Tibial nerve (tissue), 4 donors: ENCODE data around the gene GSN. TPM values are rescaled to one million over a fixed set of nuclear protein-coding genes. Genes with fewer than 3 reads are reported as not detected.

ENCODE experiments used
- DNase-seq, 2 donors: peaks; one replicate each; pipeline ENCODE4 v3.0.0-alpha.2; 2019; ENCODE audit warnings: low spot score in 2 of 2
- H3K27ac ChIP-seq, 4 donors: fragments of 200-600 bp; sonication (generic) in 3 of 4; one replicate each; pipeline ENCODE4 v1.5.1; 2017 to 2019; ENCODE audit warnings: mild to moderate bottlenecking in 1 of 4
- H3K27me3 ChIP-seq, 2 donors: fragments of 200-600 bp; sonication (generic) in 1 of 2; one replicate each; pipeline versions ENCODE4 v1.5.1 to v1.6.0; 2017 to 2019
- H3K36me3 ChIP-seq, 3 donors: fragments of 200-600 bp; sonication (generic); one replicate each; pipeline ENCODE4 v1.5.1; 2018 to 2019
- H3K4me1 ChIP-seq, 4 donors: fragments of 200-600 bp; sonication (generic) in 3 of 4; one replicate each; pipeline ENCODE4 v1.5.1; 2017 to 2019
- H3K4me3 ChIP-seq, 4 donors: fragments of 200-600 bp; sonication (generic) in 3 of 4; one replicate each; pipeline ENCODE4 v1.5.1; 2017 to 2019; ENCODE audit warnings: mild to moderate bottlenecking in 1 of 4, moderate library complexity in 1 of 4
- H3K9me3 ChIP-seq, 4 donors: fragments of 200-600 bp; sonication (generic) in 3 of 4; one replicate each; pipeline ENCODE4 v1.5.1; 2017 to 2019
- CTCF ChIP-seq, 5 experiments: fragments of 200-600 bp in 3 of 5; fragments of 450-650 bp in 2 of 5; sonication (generic) in 3 of 5; IDR thresholded peaks; one replicate each; pipeline ENCODE4 v1.5.1; 2016 to 2019; ENCODE audit warnings: antibody characterized with exemption in 5 of 5, mild to moderate bottlenecking in 3 of 5, moderate library complexity in 2 of 5
- EP300 ChIP-seq, 2 donors: sonication (generic); formaldehyde crosslinking; IDR thresholded peaks; one replicate each; pipeline ENCODE4 v1.6.1; 2017; ENCODE audit warnings: antibody characterized with exemption in 2 of 2, mild to moderate bottlenecking in 1 of 2
- POLR2A ChIP-seq, 2 donors: fragments of 450-650 bp; IDR thresholded peaks; one replicate each; pipeline ENCODE4 v1.6.1; 2017; ENCODE audit warnings: antibody characterized with exemption in 2 of 2, mild to moderate bottlenecking in 2 of 2, moderate library complexity in 2 of 2
- WGBS, 2 donors: methylation state at CpG; one replicate each; pipeline ENCODE4 v1.1.5; 2018; 5-methylcytosine and 5-hydroxymethylcytosine counted together
- total RNA-seq, 4 donors: library from RNA; depleted of rRNA; stranded (reverse); fragments of >200 nt; gene quantifications; one replicate each; pipeline ENCODE4 v1.1.0, GENCODE V29; 2016

GSN gene
- total RNA-seq, 4 donors from 2014 or later: 1,899 to 6,678 (median 4,539) TPM

- Histone ChIP-seq H3K27me3 (no peaks in the 10 kb centered on the region), H3K4me3 (peak overlapping the region in 1 of 4 donors; percentile 32), H3K4me1 (peaks cover 14 to 100% (median 91%) of the 10 kb centered on the region in 4 donors), H3K27ac (peak overlapping the region; percentile 83 to 99 (median 92)), H3K36me3 (no peaks in the 10 kb centered on the region), H3K9me3 (no peaks in the 10 kb centered on the region)
- DNase-seq: peak; percentile 52 to 68
- TF ChIP-seq POLR2A (IDR thresholded peaks at IDR 0.05) (peak in 1 of 2 donors; percentile 24), EP300 (IDR thresholded peaks at IDR 0.05) (peak; percentile 88 to 95), CTCF (IDR thresholded peaks at IDR 0.05) (no peak)
- 13% methylated on average over 16 to 18 of the region's 18 CpGs for WGBS, 2 donors
Measured at GRCh38 chr9:121285835-121286687, 18.1 kb downstream of the GSN start.

GRCh38 chr9:121286688-121286972 lies 18.7 kb downstream of the GSN start:
- Histone ChIP-seq H3K36me3 (no peaks in the 10 kb centered on the region), H3K4me1 (peaks cover 14 to 98% (median 85%) of the 10 kb centered on the region in 4 donors), H3K9me3 (no peaks in the 10 kb centered on the region), H3K4me3 (peak overlapping the region in 1 of 4 donors; percentile 32), H3K27ac (peak overlapping the region; percentile 83 to 99 (median 92)), H3K27me3 (no peaks in the 10 kb centered on the region)
- DNase-seq: no peak
- 14 to 16% methylated on average over 2 of the region's 2 CpGs for WGBS, 2 donors
- TF ChIP-seq CTCF (IDR thresholded peaks at IDR 0.05): no peak
- no peak for TF ChIP-seq EP300 (IDR thresholded peaks at IDR 0.05)
- no peak for TF ChIP-seq POLR2A (IDR thresholded peaks at IDR 0.05)

GRCh38 chr9:121286973-121287741 lies 19.2 kb downstream of the GSN start:
- H3K9me3 ChIP-seq: no peaks in the 10 kb centered on the region
- H3K4me3 ChIP-seq: peak overlapping the region in 1 of 4 donors; percentile 32
- peak in 4 of 5 experiments; percentile 11 to 43 (median 14) for TF ChIP-seq CTCF (IDR thresholded peaks at IDR 0.05)
- TF ChIP-seq POLR2A (IDR thresholded peaks at IDR 0.05): peak in 1 of 2 donors; percentile 39
- peak; percentile 86 to 98 for TF ChIP-seq EP300 (IDR thresholded peaks at IDR 0.05)
- peak; percentile 84 for DNase-seq
- H3K4me1 ChIP-seq: peaks cover 14 to 98% (median 81%) of the 10 kb centered on the region in 4 donors
- no peaks in the 10 kb centered on the region for H3K27me3 ChIP-seq
- peak overlapping the region; percentile 83 to 99 (median 92) for H3K27ac ChIP-seq
- WGBS, 2 donors: 5 to 9% methylated on average over 13 of the region's 13 CpGs
- H3K36me3 ChIP-seq: no peaks in the 10 kb centered on the region

- no peak for DNase-seq
- peak overlapping the region; percentile 83 to 99 (median 92) for H3K27ac ChIP-seq
- H3K4me1 ChIP-seq: peaks cover 14 to 98% (median 78%) of the 10 kb centered on the region in 4 donors
- no peaks in the 10 kb centered on the region for H3K9me3 ChIP-seq
- TF ChIP-seq EP300 (IDR thresholded peaks at IDR 0.05) (no peak), CTCF (IDR thresholded peaks at IDR 0.05) (no peak), POLR2A (IDR thresholded peaks at IDR 0.05) (no peak)
- no peaks in the 10 kb centered on the region for H3K36me3 ChIP-seq
- H3K27me3 ChIP-seq: no peaks in the 10 kb centered on the region
- 27 to 34% methylated on average over 4 of the region's 4 CpGs for WGBS, 2 donors
- H3K4me3 ChIP-seq: peak overlapping the region in 1 of 4 donors; percentile 17
Measured at GRCh38 chr9:121288673-121289025, 20.7 kb downstream of the GSN start.
